Suprapubic skin (tissue), 4 donors: ENCODE data around the gene TRA2B.

Experiments used
- EP300 ChIP-seq: sonication (generic); formaldehyde crosslinking; IDR thresholded peaks from one replicate; pipeline ENCODE4 v1.6.1; 2017; ENCODE audit warnings: antibody characterized with exemption
- POLR2A ChIP-seq, 2 donors: fragments of 450-650 bp; IDR thresholded peaks; one replicate each; pipeline ENCODE4 v1.6.1; 2017; ENCODE audit warnings: antibody characterized with exemption in 2 of 2, mild to moderate bottlenecking in 2 of 2, moderate library complexity in 2 of 2
- POLR2AphosphoS5 ChIP-seq, 3 donors: sonication (generic); formaldehyde crosslinking; IDR thresholded peaks; one replicate each; pipeline ENCODE4 v1.6.1; 2017; ENCODE audit warnings: antibody characterized with exemption in 3 of 3
- TF ChIP-seq, protein P1 (sequence below), 2 donors: fragments of 200-600 bp in 1 of 2; fragments of 450-650 bp in 1 of 2; sonication (generic) in 1 of 2; IDR thresholded peaks; one replicate each; pipeline ENCODE4 v1.5.1; 2016 to 2019; ENCODE audit warnings: antibody characterized with exemption in 2 of 2, mild to moderate bottlenecking in 1 of 2, moderate library complexity in 1 of 2

DNA sequence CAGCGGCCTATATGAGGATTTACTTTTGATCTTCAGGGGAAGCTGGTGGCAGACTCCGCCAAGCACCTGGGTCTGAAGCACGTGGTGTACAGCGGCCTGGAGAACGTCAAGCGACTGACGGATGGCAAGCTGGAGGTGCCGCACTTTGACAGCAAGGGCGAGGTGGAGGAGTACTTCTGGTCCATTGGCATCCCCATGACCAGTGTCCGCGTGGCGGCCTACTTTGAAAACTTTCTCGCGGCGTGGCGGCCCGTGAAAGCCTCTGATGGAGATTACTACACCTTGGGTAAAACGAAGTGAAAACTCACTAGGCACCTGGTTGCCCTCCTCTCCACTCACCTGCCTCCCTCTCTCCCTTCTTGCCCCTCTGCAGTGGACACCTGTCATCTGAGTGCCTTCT is 33.8 kb upstream of the TRA2B start:
- no peak for TF ChIP-seq POLR2A (IDR thresholded peaks at IDR 0.05)
- no peak for TF ChIP-seq EP300
- TF ChIP-seq, protein P1, sequence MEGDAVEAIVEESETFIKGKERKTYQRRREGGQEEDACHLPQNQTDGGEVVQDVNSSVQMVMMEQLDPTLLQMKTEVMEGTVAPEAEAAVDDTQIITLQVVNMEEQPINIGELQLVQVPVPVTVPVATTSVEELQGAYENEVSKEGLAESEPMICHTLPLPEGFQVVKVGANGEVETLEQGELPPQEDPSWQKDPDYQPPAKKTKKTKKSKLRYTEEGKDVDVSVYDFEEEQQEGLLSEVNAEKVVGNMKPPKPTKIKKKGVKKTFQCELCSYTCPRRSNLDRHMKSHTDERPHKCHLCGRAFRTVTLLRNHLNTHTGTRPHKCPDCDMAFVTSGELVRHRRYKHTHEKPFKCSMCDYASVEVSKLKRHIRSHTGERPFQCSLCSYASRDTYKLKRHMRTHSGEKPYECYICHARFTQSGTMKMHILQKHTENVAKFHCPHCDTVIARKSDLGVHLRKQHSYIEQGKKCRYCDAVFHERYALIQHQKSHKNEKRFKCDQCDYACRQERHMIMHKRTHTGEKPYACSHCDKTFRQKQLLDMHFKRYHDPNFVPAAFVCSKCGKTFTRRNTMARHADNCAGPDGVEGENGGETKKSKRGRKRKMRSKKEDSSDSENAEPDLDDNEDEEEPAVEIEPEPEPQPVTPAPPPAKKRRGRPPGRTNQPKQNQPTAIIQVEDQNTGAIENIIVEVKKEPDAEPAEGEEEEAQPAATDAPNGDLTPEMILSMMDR (IDR thresholded peaks at IDR 0.05): no peak
- no peak for TF ChIP-seq POLR2AphosphoS5 (IDR thresholded peaks at IDR 0.05)
